HepG2 (cell line): ENCODE measurements around the gene TUBA4B. TPM values are rescaled to one million over a fixed set of nuclear protein-coding genes. Genes with fewer than 3 reads are reported as not detected.
A peak's percentile ranks its signal among the peaks of the same experiment; 100 is the strongest.

Source experiments
- AGO1 ChIP-seq: fragments of 200-400 bp; formaldehyde crosslinking; IDR thresholded peaks from 2 replicates; pipeline ENCODE4 v1.6.1; 2017; ENCODE audit warnings: mild to moderate bottlenecking, low read depth, low read length, moderate library complexity; ENCODE audit not compliant: poor library complexity, severe bottlenecking
- ATF2 ChIP-seq: sonication (generic); formaldehyde crosslinking; IDR thresholded peaks from 2 replicates; pipeline ENCODE4 v1.4.0; 2020; ENCODE audit warnings: missing genetic modification reagents
- ATF3 ChIP-seq: sonication (generic); formaldehyde crosslinking; IDR thresholded peaks from 2 replicates; pipeline ENCODE4 v1.4.0; 2020; ENCODE audit warnings: missing genetic modification reagents
- HNF4A ChIP-seq: sonication (generic); formaldehyde crosslinking; IDR thresholded peaks from 2 replicates; pipeline ENCODE4 v1.4.0; 2020; ENCODE audit warnings: missing genetic modification reagents
- KMT2A ChIP-seq: sonication (generic); formaldehyde crosslinking; IDR thresholded peaks from 2 replicates; pipeline ENCODE4 v1.4.0; 2020; ENCODE audit warnings: missing genetic modification reagents
- MAFF ChIP-seq: IDR thresholded peaks from 2 replicates; pipeline ENCODE4 v1.6.1; 2011; ENCODE audit warnings: low read depth, low read length, improper control_type of control experiment
- NCOR1 ChIP-seq: fragments of 200-600 bp; sonication (generic); IDR thresholded peaks from 2 replicates; pipeline ENCODE4 v1.7.0; 2017; ENCODE audit warnings: antibody characterized with exemption, low read length, borderline replicate concordance
- NFIC ChIP-seq: IDR thresholded peaks from 2 replicates; pipeline ENCODE4 v1.6.1; 2012; ENCODE audit warnings: mild to moderate bottlenecking, low read length, inconsistent platforms
- PAWR ChIP-seq: sonication (generic); formaldehyde crosslinking; IDR thresholded peaks from 2 replicates; pipeline ENCODE4 v1.4.0; 2020; ENCODE audit warnings: missing genetic modification reagents, mild to moderate bottlenecking, borderline replicate concordance
- POLR2G ChIP-seq: fragments of 200-400 bp; formaldehyde crosslinking; IDR thresholded peaks from 2 replicates; pipeline ENCODE4 v1.6.1; 2018; ENCODE audit warnings: mild to moderate bottlenecking, low read depth, low read length, moderate library complexity
- SAP130 ChIP-seq: IDR thresholded peaks from 2 replicates; pipeline ENCODE4 v1.6.1; 2016; ENCODE audit warnings: low read depth
- SOX5 ChIP-seq: IDR thresholded peaks from 2 replicates; pipeline ENCODE4 v1.6.1; 2016; ENCODE audit warnings: borderline replicate concordance
- TBL1XR1 ChIP-seq: fragments of 150-350 bp; IDR thresholded peaks from 2 replicates; pipeline ENCODE4 v1.6.1; 2014; ENCODE audit warnings: borderline replicate concordance, low read length; ENCODE audit not compliant: partially characterized antibody
- ZNF331 ChIP-seq: sonication (generic); formaldehyde crosslinking; IDR thresholded peaks from 2 replicates; pipeline ENCODE4 v1.4.0; 2020; ENCODE audit warnings: missing genetic modification reagents
- ZNF33A ChIP-seq: sonication (generic); formaldehyde crosslinking; IDR thresholded peaks from 2 replicates; pipeline ENCODE4 v1.5.1; 2020; ENCODE audit warnings: missing genetic modification reagents, mild to moderate bottlenecking, moderate library complexity, borderline replicate concordance
- ZNF354B ChIP-seq: sonication (generic); formaldehyde crosslinking; IDR thresholded peaks from 2 replicates; pipeline ENCODE4 v1.8.0; 2022; ENCODE audit warnings: mild to moderate bottlenecking, missing genetic modification reagents
- ZNF777 ChIP-seq: sonication (generic); formaldehyde crosslinking; IDR thresholded peaks from 2 replicates; pipeline ENCODE4 v1.4.0; 2020; ENCODE audit warnings: missing genetic modification reagents
- polyA plus RNA-seq, 8 experiments: library from polyadenylated mRNA; depleted of rRNA in 3 of 8; stranded (reverse) in 7 of 8; unstranded in 1 of 8; fragments of >200 nt; fragmentation: Illumina TruSeq in 4 of 8; extraction: Trizol in 4 of 8; gene quantifications; 2 replicates each; pipeline versions ENCODE4 v1.2.1 to v1.2.3, GENCODE V29; 2011 to 2016; ENCODE audit warnings: low read depth in 4 of 8, missing spikeins in 1 of 8, mixed read lengths in 1 of 8; ENCODE audit not compliant: insufficient read depth in 1 of 8
- total RNA-seq, 5 experiments: library from RNA; depleted of rRNA; stranded (reverse); fragments of >200 nt; fragmentation: Illumina TruSeq; extraction: Trizol; gene quantifications; 2 replicates each; pipeline ENCODE4 v1.2.3, GENCODE V29; 2016; ENCODE audit warnings: low read depth in 1 of 5
- TF ChIP-seq, protein P1 (sequence below): sonication (generic); formaldehyde crosslinking; IDR thresholded peaks from 2 replicates; pipeline ENCODE4 v1.4.0; 2020; ENCODE audit warnings: missing genetic modification reagents
- TF ChIP-seq, protein P2 (sequence below): sonication (generic); formaldehyde crosslinking; IDR thresholded peaks from 2 replicates; pipeline ENCODE4 v1.5.0; 2020; ENCODE audit warnings: missing genetic modification reagents
- TF ChIP-seq, protein P3 (sequence below), 2 experiments: sonication (generic) in 1 of 2; formaldehyde crosslinking in 1 of 2; IDR thresholded peaks; 2 replicates each; pipeline versions ENCODE4 v1.4.0 to v1.6.1; 2016 to 2020; ENCODE audit warnings: borderline replicate concordance in 1 of 2, low read depth in 1 of 2, mild to moderate bottlenecking in 1 of 2, missing genetic modification reagents in 1 of 2

The TUBA4B gene
- total and polyA plus RNA-seq, 2 of the 13 experiments (the other 11 are each of a cell fraction or from before 2014, with no cell fraction given) = 0.18 to 0.22 TPM

GRCh38 chr2:219249203-219249980, 3.7 kb upstream of the TUBA4B start (continued):
- TF ChIP-seq, protein P1, sequence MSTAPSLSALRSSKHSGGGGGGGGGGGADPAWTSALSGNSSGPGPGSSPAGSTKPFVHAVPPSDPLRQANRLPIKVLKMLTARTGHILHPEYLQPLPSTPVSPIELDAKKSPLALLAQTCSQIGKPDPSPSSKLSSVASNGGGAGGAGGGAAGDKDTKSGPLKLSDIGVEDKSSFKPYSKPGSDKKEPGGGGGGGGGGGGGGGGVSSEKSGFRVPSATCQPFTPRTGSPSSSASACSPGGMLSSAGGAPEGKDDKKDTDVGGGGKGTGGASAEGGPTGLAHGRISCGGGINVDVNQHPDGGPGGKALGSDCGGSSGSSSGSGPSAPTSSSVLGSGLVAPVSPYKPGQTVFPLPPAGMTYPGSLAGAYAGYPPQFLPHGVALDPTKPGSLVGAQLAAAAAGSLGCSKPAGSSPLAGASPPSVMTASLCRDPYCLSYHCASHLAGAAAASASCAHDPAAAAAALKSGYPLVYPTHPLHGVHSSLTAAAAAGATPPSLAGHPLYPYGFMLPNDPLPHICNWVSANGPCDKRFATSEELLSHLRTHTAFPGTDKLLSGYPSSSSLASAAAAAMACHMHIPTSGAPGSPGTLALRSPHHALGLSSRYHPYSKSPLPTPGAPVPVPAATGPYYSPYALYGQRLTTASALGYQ (CRISPR knock-in tag) = peak; percentile 45; the same call in 1 of the 2 replicates
- TF ChIP-seq TBL1XR1 (no peak), ATF2 (CRISPR knock-in tag) (peak; percentile 23), POLR2G (peak; percentile 88), NCOR1 (peak; percentile 29; the same call in 1 of the 2 replicates), KMT2A (peak; percentile 48), ZNF777 (CRISPR knock-in tag) (no peak), AGO1 (no peak), SAP130 (CRISPR knock-in tag) (peak; percentile 96), PAWR (CRISPR knock-in tag) (no peak), SOX5 (CRISPR knock-in tag) (peak; percentile 80), NFIC (no peak), ATF3 (no peak), ZNF354B (CRISPR knock-in tag) (no peak), MAFF (peak; percentile 39; the same call in 1 of the 2 replicates), ZNF331 (CRISPR knock-in tag) (peak; percentile 80; the same call in 1 of the 2 replicates), ZNF33A (CRISPR knock-in tag) (no peak), HNF4A (CRISPR knock-in tag) (peak; percentile 51)
- TF ChIP-seq, protein P2, sequence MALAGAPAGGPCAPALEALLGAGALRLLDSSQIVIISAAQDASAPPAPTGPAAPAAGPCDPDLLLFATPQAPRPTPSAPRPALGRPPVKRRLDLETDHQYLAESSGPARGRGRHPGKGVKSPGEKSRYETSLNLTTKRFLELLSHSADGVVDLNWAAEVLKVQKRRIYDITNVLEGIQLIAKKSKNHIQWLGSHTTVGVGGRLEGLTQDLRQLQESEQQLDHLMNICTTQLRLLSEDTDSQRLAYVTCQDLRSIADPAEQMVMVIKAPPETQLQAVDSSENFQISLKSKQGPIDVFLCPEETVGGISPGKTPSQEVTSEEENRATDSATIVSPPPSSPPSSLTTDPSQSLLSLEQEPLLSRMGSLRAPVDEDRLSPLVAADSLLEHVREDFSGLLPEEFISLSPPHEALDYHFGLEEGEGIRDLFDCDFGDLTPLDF (CRISPR knock-in tag) = no peak
- TF ChIP-seq, protein P3, sequence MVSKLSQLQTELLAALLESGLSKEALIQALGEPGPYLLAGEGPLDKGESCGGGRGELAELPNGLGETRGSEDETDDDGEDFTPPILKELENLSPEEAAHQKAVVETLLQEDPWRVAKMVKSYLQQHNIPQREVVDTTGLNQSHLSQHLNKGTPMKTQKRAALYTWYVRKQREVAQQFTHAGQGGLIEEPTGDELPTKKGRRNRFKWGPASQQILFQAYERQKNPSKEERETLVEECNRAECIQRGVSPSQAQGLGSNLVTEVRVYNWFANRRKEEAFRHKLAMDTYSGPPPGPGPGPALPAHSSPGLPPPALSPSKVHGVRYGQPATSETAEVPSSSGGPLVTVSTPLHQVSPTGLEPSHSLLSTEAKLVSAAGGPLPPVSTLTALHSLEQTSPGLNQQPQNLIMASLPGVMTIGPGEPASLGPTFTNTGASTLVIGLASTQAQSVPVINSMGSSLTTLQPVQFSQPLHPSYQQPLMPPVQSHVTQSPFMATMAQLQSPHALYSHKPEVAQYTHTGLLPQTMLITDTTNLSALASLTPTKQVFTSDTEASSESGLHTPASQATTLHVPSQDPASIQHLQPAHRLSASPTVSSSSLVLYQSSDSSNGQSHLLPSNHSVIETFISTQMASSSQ (IDR thresholded peaks at IDR 0.05; ENCODE audit: low read depth) = peak; percentile 99
- TF ChIP-seq, protein P3 (CRISPR knock-in tag; IDR thresholded peaks at IDR 0.05; ENCODE audit: borderline replicate concordance) = peak; percentile 100
